H1 (cell line): ENCODE data around the gene GMNN. TPM values are rescaled to one million over a fixed set of nuclear protein-coding genes. Genes with fewer than 3 reads are reported as not detected.

Source experiments
- CTBP2 ChIP-seq: IDR thresholded peaks from 2 replicates; pipeline ENCODE4 v1.7.0; 2011; ENCODE audit warnings: borderline replicate concordance, mild to moderate bottlenecking, moderate library complexity, mixed read lengths, low read length; ENCODE audit not compliant: insufficient read depth, insufficient read length
- HDAC2 ChIP-seq, 2 experiments: fragments of 300-600 bp in 1 of 2; sonication (generic) in 1 of 2; IDR thresholded peaks; 2 replicates each; pipeline ENCODE4 v1.6.1; 2011 to 2012; ENCODE audit warnings: low read depth in 2 of 2, low read length in 2 of 2, mild to moderate bottlenecking in 2 of 2, moderate library complexity in 2 of 2, borderline replicate concordance in 1 of 2, inconsistent platforms in 1 of 2
- RXRA ChIP-seq: IDR thresholded peaks from 2 replicates; pipeline ENCODE4 v1.6.1; 2011; ENCODE audit warnings: low read depth, mild to moderate bottlenecking, low read length, moderate library complexity; ENCODE audit not compliant: insufficient read depth
- TCF12 ChIP-seq: IDR thresholded peaks from 2 replicates; pipeline ENCODE4 v1.6.1; 2011; ENCODE audit warnings: low read depth, mild to moderate bottlenecking, low read length
- polyA plus RNA-seq, 7 experiments: library from polyadenylated mRNA; depleted of rRNA in 3 of 7; stranded (reverse) in 5 of 7; unstranded in 2 of 7; fragments of >200 nt in 5 of 7; fragments of 200-250 nt in 2 of 7; gene quantifications; 1 replicate in 5 of 7; 2 replicates in 1 of 7; 4 replicates in 1 of 7; pipeline versions ENCODE4 v1.2.1 to v1.2.3, GENCODE V29; 2011 to 2013; ENCODE audit warnings: missing spikeins in 2 of 7, mixed read lengths in 2 of 7
- total RNA-seq: library from RNA; stranded (reverse); fragmentation: NEBNext Ultra II Directional; extraction: Animal tissue kit (Norgen Biotek cat#: 25700); gene quantifications from 2 replicates; pipeline ENCODE4 v1.2.1, GENCODE V29; 2021

GMNN gene
- total and polyA plus RNA-seq, 2 of the 8 experiments (the other 6 are each of a cell fraction or from before 2014, with no cell fraction given), result 65.9 to 101 TPM

DNA sequence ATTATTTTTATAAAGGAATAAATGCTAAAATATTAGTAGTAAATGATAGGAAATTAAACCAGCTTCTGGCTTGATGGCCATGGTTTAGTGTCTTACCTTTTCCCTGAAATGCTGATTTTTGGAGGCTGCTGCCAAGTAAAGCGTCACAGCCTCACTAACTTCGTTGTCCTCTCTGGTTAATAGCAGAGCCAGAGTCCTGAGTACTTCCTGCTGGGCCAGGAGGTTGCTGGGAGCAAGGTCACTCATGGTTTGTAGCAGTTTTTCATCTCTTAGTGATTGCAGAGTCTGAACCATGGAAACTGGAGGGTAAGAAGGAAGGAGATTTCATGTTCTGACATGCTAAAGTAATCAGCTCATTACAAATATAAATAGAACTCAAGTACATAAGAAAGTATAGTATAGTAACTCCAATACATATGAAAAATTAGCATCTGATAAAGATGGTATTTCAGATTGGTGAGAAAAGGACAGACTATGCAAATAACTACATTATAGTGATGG lies 50.4 kb downstream of the GMNN start (continued):
- TF ChIP-seq HDAC2 (IDR thresholded peaks at IDR 0.05; ENCODE audit: borderline replicate concordance in 1 of 2, low read depth in 2 of 2, low read length in 2 of 2), result no peak
- no peak for TF ChIP-seq TCF12
- TF ChIP-seq RXRA, result no peak
- no peak for TF ChIP-seq CTBP2
